Vagina (tissue), 2 donors: ENCODE measurements around the gene ABLIM2. TPM values are rescaled to one million over a fixed set of nuclear protein-coding genes. Genes with fewer than 3 reads are reported as not detected.

Experiments
- DNase-seq, 2 donors: peaks; one replicate each; pipeline ENCODE4 v3.0.0-alpha.2; 2017; ENCODE audit errors: extremely low spot score in 2 of 2
- H3K27ac ChIP-seq: fragments of 200-600 bp; sonication (generic); one replicate; pipeline ENCODE4 v1.5.1; 2019
- H3K27me3 ChIP-seq: fragments of 200-600 bp; sonication (generic); one replicate; pipeline ENCODE4 v1.5.1; 2019
- H3K36me3 ChIP-seq, 2 donors: fragments of 200-600 bp; sonication (generic); one replicate each; pipeline ENCODE4 v1.5.1; 2017 to 2019
- H3K4me1 ChIP-seq: fragments of 200-600 bp; sonication (generic); one replicate; pipeline ENCODE4 v1.5.1; 2019
- H3K4me3 ChIP-seq, 2 donors: fragments of 200-600 bp; sonication (generic); 1 replicate in 1 of 2; 2 replicates in 1 of 2; pipeline ENCODE4 v1.5.1; 2016 to 2019
- H3K9me3 ChIP-seq: fragments of 200-600 bp; sonication (generic); one replicate; pipeline ENCODE4 v1.5.1; 2019
- POLR2A ChIP-seq, 2 donors: fragments of 450-650 bp; IDR thresholded peaks; one replicate each; pipeline ENCODE4 v1.6.1; 2017; ENCODE audit warnings: antibody characterized with exemption in 2 of 2, mild to moderate bottlenecking in 2 of 2, moderate library complexity in 2 of 2
- POLR2AphosphoS5 ChIP-seq, 2 donors: sonication (generic); formaldehyde crosslinking; IDR thresholded peaks; one replicate each; pipeline ENCODE4 v1.9.0; 2017; ENCODE audit warnings: antibody characterized with exemption in 2 of 2, mild to moderate bottlenecking in 2 of 2, low read depth in 1 of 2; ENCODE audit not compliant: insufficient read depth in 1 of 2
- intact Hi-C: fragments of 100-400 bp; cut with DNase I; formaldehyde crosslinking; loops from one replicate; pipeline ENCODE4 v1.15.1; 2023
- total RNA-seq: library from RNA; depleted of rRNA; stranded (reverse); fragments of >200 nt; gene quantifications from one replicate; pipeline ENCODE4 v1.2.3, GENCODE V29; 2016
- TF ChIP-seq, protein P1 (sequence below), 3 experiments: fragments of 450-650 bp in 2 of 3; fragments of 200-600 bp in 1 of 3; sonication (generic) in 1 of 3; IDR thresholded peaks; one replicate each; pipeline ENCODE4 v1.5.1; 2017 to 2019; ENCODE audit warnings: antibody characterized with exemption in 3 of 3, mild to moderate bottlenecking in 2 of 3, moderate library complexity in 2 of 3

ABLIM2 gene
- total RNA-seq, 1 donor from 2014 or later = 15.5 TPM

DNA sequence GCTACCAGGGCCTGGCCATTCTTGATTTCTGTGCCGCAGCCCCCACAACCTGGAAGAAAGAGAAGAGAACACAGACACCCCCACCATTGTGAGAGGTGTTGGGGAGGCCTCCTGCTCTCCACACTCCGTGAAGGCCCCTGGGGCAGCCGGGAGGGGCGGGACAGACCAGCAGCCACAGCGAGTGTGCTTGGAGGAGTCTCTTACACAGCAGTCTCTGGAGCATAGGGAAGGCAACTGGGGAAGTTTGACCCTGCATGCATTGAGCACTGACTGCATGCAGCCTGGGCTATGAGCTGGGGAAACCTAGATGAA lies 77.9 kb downstream of the ABLIM2 start:
- intact Hi-C loops = no loop called here
- DNase-seq = no peak
- H3K27me3 ChIP-seq = no peaks in the 10 kb centered on the region
- H3K4me3 ChIP-seq = no peak overlapping the region
- no peak overlapping the region for H3K27ac ChIP-seq
- H3K4me1 ChIP-seq = no peaks in the 10 kb centered on the region
- no peaks in the 10 kb centered on the region for H3K36me3 ChIP-seq
- H3K9me3 ChIP-seq = no peaks in the 10 kb centered on the region
- no peak for TF ChIP-seq POLR2A (IDR thresholded peaks at IDR 0.05)
- no peak for TF ChIP-seq POLR2AphosphoS5 (IDR thresholded peaks at IDR 0.05; ENCODE audit: insufficient read depth in 1 of 2, low read depth in 1 of 2)
- TF ChIP-seq, protein P1, sequence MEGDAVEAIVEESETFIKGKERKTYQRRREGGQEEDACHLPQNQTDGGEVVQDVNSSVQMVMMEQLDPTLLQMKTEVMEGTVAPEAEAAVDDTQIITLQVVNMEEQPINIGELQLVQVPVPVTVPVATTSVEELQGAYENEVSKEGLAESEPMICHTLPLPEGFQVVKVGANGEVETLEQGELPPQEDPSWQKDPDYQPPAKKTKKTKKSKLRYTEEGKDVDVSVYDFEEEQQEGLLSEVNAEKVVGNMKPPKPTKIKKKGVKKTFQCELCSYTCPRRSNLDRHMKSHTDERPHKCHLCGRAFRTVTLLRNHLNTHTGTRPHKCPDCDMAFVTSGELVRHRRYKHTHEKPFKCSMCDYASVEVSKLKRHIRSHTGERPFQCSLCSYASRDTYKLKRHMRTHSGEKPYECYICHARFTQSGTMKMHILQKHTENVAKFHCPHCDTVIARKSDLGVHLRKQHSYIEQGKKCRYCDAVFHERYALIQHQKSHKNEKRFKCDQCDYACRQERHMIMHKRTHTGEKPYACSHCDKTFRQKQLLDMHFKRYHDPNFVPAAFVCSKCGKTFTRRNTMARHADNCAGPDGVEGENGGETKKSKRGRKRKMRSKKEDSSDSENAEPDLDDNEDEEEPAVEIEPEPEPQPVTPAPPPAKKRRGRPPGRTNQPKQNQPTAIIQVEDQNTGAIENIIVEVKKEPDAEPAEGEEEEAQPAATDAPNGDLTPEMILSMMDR (IDR thresholded peaks at IDR 0.05) = no peak

DNA sequence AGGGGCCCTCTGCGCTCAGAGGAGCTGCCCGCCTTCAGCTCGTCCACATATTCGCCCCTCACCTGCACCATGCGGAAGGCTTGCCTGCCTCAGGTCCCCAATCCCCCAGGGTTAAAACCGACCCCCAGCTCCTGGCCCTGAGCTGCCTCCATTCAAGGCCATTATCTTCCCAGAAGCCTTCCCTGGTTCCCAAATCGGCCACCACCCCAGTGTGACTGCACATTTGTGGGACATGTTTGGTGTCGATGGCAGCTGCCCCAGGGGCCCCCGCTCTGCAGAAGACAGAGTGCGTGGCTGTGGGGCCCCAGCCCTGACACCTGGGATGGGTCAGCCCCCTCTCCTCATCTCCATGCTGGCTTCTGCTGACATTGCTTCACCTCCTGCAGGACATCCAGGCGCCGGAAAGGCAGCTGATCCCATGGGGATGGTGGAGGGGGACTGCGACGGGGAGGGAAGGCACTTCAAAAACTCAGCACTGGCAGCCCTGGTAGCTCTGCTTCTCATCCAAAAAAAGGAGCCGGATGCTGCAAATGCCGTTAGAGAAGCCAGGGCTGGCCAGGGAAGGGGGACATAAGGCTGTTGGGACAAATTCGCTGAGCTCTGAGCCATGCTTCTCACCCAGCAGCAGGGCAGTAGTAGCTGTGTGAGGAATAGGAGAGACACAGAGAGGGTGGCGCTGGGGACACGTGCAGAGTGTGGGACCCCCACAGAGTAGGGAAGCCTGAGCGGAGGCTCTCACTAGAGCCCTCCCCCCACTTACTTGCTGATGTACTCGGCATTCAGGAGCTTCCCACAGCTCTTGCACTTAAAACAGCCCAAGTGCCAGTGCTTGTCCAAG lies 78.5 kb downstream of the ABLIM2 start:
- no peak for TF ChIP-seq POLR2A (IDR thresholded peaks at IDR 0.05)
- TF ChIP-seq, protein P1 (IDR thresholded peaks at IDR 0.05) = no peak
- TF ChIP-seq POLR2AphosphoS5 (IDR thresholded peaks at IDR 0.05; ENCODE audit: insufficient read depth in 1 of 2, low read depth in 1 of 2) = no peak
- intact Hi-C loops = no loop called here
- no peak for DNase-seq

DNA sequence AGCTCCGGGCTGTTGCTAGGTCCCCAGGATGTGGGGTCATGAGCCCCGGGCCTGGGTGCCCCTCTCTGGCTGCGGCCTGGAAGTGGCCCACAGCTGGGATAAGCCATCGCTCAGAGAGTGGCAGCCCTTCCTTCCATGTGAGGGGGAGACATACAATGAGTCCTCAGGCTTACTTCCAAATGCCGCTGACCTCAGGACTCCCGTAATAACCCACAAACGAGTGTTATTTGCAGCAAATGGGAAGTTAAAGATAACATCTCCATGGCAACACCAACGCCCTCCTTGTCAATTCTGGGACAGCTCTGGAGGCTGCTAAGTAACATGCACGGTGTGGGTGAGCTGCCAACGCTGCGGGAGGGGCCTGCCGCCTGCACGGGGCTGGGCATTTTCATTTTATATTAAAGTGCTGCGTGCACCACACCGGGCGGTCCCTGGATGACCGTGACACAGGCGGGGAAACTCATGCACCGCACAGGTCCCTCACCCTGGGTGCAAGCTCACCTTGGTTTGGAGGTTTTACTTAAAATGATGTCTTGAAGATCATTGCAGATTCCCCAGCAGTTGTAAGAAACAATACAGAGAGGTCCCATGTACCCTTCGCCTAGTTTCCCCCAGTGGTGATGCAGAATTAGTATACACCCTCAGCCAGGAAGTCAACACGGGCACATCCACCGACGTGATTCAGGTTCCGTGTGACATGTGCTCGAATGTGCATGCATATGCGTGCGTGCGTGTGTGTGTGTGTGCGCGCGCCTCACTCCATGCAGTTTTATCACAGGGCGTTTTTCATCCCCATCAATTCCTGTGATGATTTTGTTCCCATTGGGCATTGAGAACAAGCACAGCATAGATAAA lies 79.4 kb downstream of the ABLIM2 start:
- H3K4me1 ChIP-seq = no peaks in the 10 kb centered on the region
- TF ChIP-seq POLR2AphosphoS5 (IDR thresholded peaks at IDR 0.05; ENCODE audit: insufficient read depth in 1 of 2, low read depth in 1 of 2) (no peak), POLR2A (IDR thresholded peaks at IDR 0.05) (no peak)
- TF ChIP-seq, protein P1 (IDR thresholded peaks at IDR 0.05) = no peak
- no peak for DNase-seq
- intact Hi-C loops = no loop called here
- H3K9me3 ChIP-seq = no peaks in the 10 kb centered on the region
- H3K27ac ChIP-seq = no peak overlapping the region
- H3K36me3 ChIP-seq = no peaks in the 10 kb centered on the region
- no peak overlapping the region for H3K4me3 ChIP-seq
- no peaks in the 10 kb centered on the region for H3K27me3 ChIP-seq

More for the DNA sequence above, 78.5 kb downstream of the ABLIM2 start:
- Histone ChIP-seq H3K4me3 (no peak overlapping the region), H3K4me1 (no peaks in the 10 kb centered on the region), H3K9me3 (no peaks in the 10 kb centered on the region), H3K36me3 (no peaks in the 10 kb centered on the region), H3K27ac (no peak overlapping the region), H3K27me3 (no peaks in the 10 kb centered on the region)

DNA sequence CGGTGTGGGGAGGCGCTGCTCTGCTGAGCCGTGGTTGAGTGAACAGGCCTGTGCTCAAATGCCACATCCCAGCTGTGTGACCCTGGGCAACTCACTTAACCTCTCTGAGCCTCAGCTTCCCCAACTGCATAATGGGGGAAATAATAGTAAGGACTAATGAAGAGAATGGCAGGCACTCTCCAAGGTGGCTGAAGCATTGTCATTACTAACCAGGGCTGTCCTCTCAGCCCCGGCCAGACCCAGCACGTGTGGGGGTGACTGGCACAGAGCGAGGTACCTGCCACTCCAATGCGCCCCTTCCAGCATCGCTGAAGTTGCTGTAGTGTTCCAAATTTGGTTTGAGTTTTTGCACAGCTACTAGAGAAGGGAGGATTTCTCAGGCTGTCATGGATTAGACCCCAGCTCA lies 80.0 kb downstream of the ABLIM2 start:
- H3K27ac ChIP-seq = no peak overlapping the region
- H3K9me3 ChIP-seq = no peaks in the 10 kb centered on the region
- TF ChIP-seq POLR2A (IDR thresholded peaks at IDR 0.05) = no peak
- TF ChIP-seq, protein P1 (IDR thresholded peaks at IDR 0.05) = no peak
- TF ChIP-seq POLR2AphosphoS5 (IDR thresholded peaks at IDR 0.05; ENCODE audit: insufficient read depth in 1 of 2, low read depth in 1 of 2) = no peak
- intact Hi-C loops = no loop called here
- H3K4me3 ChIP-seq = no peak overlapping the region
- H3K36me3 ChIP-seq = no peaks in the 10 kb centered on the region
- DNase-seq = no peak
- no peaks in the 10 kb centered on the region for H3K4me1 ChIP-seq
- H3K27me3 ChIP-seq = no peaks in the 10 kb centered on the region
